BE2C (cell line): ENCODE results near the gene TADA2B.

Experiments
- DNase-seq: peaks from one replicate; pipeline ENCODE4 v3.0.0-alpha.2; 2020
- H3K27me3 ChIP-seq: fragments of 250-450 bp; sonication (Bioruptor Pico); 2 replicates; pipeline ENCODE4 v1.5.1; 2020; ENCODE audit warnings: mild to moderate bottlenecking
- H3K36me3 ChIP-seq: fragments of 250-450 bp; sonication (Bioruptor Pico); 2 replicates; pipeline ENCODE4 v1.5.1; 2020; ENCODE audit warnings: mild to moderate bottlenecking
- H3K4me1 ChIP-seq: fragments of 250-450 bp; sonication (Bioruptor Pico); 2 replicates; pipeline ENCODE4 v1.5.1; 2020
- H3K4me3 ChIP-seq: 2 replicates; pipeline ENCODE4 v1.5.1; 2011; ENCODE audit warnings: low read depth, low read length
- H3K9me3 ChIP-seq: fragments of 250-450 bp; sonication (Bioruptor Pico); 2 replicates; pipeline ENCODE4 v1.5.1; 2020
- TF ChIP-seq, protein P1 (sequence below): IDR thresholded peaks from 2 replicates; pipeline ENCODE4 v1.5.1; 2012; ENCODE audit warnings: mild to moderate bottlenecking, low read depth, low read length

The TADA2B gene

DNA sequence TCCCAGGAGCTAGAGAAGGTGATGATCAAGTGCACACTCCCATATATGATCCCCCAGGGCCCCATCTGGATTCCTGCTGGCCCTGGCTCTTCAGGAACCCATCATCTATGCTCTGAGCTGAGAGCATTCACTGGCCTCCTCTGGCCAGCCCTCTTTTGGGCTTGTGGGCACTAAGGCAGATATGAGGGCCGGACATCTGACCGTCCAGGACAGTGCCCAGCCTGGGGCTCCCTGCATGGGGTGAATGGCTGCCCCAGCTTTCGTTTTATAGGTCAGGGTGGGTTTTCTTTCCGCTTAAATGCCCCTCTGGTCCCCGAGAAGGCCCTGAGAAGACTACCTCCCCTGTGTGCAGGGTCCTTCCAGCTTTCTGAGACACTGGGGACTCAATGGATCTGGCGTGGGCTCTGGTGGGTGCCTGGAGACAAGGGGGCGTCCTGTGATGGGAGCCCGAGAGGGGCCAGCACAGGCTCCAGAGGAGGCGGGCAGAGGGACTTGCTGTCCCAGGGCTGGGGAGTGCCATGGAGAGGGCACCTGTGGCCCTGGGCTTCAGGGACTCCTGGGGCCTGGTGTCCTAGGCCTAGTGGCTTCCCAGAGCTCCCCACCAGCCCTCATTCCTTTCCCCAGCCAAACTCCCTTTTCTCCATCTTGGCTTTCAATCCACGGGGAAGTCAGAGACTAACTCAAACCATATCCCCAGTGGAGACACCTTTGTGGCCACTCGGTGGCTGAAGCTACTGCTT lies 64.2 kb downstream of the TADA2B start:
- Histone ChIP-seq H3K4me1 (no peaks in the 10 kb centered on the region; the same call in 1 of the 2 replicates), H3K9me3 (no peaks in the 10 kb centered on the region), H3K4me3 (no peak overlapping the region), H3K27me3 (no peaks in the 10 kb centered on the region), H3K36me3 (no peaks in the 10 kb centered on the region)
- TF ChIP-seq, protein P1, sequence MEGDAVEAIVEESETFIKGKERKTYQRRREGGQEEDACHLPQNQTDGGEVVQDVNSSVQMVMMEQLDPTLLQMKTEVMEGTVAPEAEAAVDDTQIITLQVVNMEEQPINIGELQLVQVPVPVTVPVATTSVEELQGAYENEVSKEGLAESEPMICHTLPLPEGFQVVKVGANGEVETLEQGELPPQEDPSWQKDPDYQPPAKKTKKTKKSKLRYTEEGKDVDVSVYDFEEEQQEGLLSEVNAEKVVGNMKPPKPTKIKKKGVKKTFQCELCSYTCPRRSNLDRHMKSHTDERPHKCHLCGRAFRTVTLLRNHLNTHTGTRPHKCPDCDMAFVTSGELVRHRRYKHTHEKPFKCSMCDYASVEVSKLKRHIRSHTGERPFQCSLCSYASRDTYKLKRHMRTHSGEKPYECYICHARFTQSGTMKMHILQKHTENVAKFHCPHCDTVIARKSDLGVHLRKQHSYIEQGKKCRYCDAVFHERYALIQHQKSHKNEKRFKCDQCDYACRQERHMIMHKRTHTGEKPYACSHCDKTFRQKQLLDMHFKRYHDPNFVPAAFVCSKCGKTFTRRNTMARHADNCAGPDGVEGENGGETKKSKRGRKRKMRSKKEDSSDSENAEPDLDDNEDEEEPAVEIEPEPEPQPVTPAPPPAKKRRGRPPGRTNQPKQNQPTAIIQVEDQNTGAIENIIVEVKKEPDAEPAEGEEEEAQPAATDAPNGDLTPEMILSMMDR = no peak
- DNase-seq = no peak
